HEK293 (cell line): ENCODE data around the gene SEMA4D.

ENCODE experiments used
- CTCF ChIA-PET: fragments of 350-600 bp; formaldehyde crosslinking; extraction: SDS; loops from one replicate; lab custom pipeline; 2021; ENCODE audit warnings: antibody characterized with exemption; lab: Yijun Ruan, JAX
- POLR2A ChIA-PET: fragments of 300-600 bp; formaldehyde crosslinking; extraction: SDS; loops from one replicate; lab custom pipeline; 2020; ENCODE audit warnings: antibody characterized with exemption, inconsistent platforms; lab: Yijun Ruan, JAX
- H3K27ac ChIP-seq: fragments of 200-500 bp; sonication (Bioruptor generic); 2 replicates; pipeline ENCODE4 v1.5.1; 2014; ENCODE audit warnings: low read depth, low read length, control low read depth, inconsistent platforms; ENCODE audit errors: extremely low read depth
- H3K36me3 ChIP-seq, 2 experiments: fragments of 200-500 bp in 1 of 2; sonication (Bioruptor generic) in 1 of 2; 1 replicate in 1 of 2; 2 replicates in 1 of 2; pipeline ENCODE4 v1.5.1; 2014 to 2017; ENCODE audit warnings: inconsistent platforms in 2 of 2, low read length in 2 of 2; ENCODE audit not compliant: control insufficient read depth in 2 of 2, insufficient read depth in 1 of 2
- H3K4me1 ChIP-seq: fragments of 200-500 bp; sonication (Bioruptor generic); 2 replicates; pipeline ENCODE4 v1.5.1; 2014; ENCODE audit warnings: mild to moderate bottlenecking, low read length, inconsistent platforms; ENCODE audit not compliant: control insufficient read depth, insufficient read depth
- H3K4me3 ChIP-seq: 2 replicates; pipeline ENCODE4 v1.5.1; 2011; ENCODE audit warnings: low read depth, mild to moderate bottlenecking, control low read depth, low read length, moderate library complexity
- H3K9me3 ChIP-seq: fragments of 200-500 bp; sonication (Bioruptor generic); 2 replicates; pipeline ENCODE4 v1.5.1; 2014; ENCODE audit warnings: low read depth, low read length, inconsistent platforms; ENCODE audit not compliant: control insufficient read depth, insufficient read depth
- EGR2 ChIP-seq: fragments of 450-650 bp; formaldehyde crosslinking; IDR thresholded peaks from 2 replicates; pipeline ENCODE4 v1.5.1; 2016; ENCODE audit warnings: low read depth, missing biosample characterization, missing genetic modification characterization
- GLI2 ChIP-seq: fragments of 450-650 bp; formaldehyde crosslinking; IDR thresholded peaks from 2 replicates; pipeline ENCODE4; 2017; ENCODE audit warnings: missing biosample characterization, missing genetic modification characterization, low read depth, borderline replicate concordance
- GLI4 ChIP-seq: fragments of 450-650 bp; formaldehyde crosslinking; IDR thresholded peaks from 2 replicates; pipeline ENCODE4 v1.5.1; 2016; ENCODE audit warnings: missing biosample characterization, missing genetic modification characterization
- KLF7 ChIP-seq: fragments of 450-650 bp; formaldehyde crosslinking; IDR thresholded peaks from 2 replicates; pipeline ENCODE4 v1.5.1; 2016; ENCODE audit warnings: missing biosample characterization, missing genetic modification characterization, borderline replicate concordance
- KLF8 ChIP-seq: fragments of 450-650 bp; formaldehyde crosslinking; IDR thresholded peaks from 2 replicates; pipeline ENCODE4 v1.5.1; 2016; ENCODE audit warnings: missing biosample characterization, missing genetic modification characterization
- MZF1 ChIP-seq: fragments of 450-650 bp; formaldehyde crosslinking; IDR thresholded peaks from 2 replicates; pipeline ENCODE4 v1.5.1; 2017; ENCODE audit warnings: missing biosample characterization, missing genetic modification characterization, borderline replicate concordance
- OSR2 ChIP-seq: fragments of 450-650 bp; formaldehyde crosslinking; IDR thresholded peaks from 2 replicates; pipeline ENCODE4 v1.5.1; 2016; ENCODE audit warnings: missing biosample characterization, missing genetic modification characterization
- OVOL3 ChIP-seq: fragments of 450-650 bp; formaldehyde crosslinking; IDR thresholded peaks from 2 replicates; pipeline ENCODE4 v1.5.1; 2016; ENCODE audit warnings: missing biosample characterization, missing genetic modification characterization
- TCF7L2 ChIP-seq: IDR thresholded peaks from 2 replicates; pipeline ENCODE4 v1.6.1; 2011; ENCODE audit warnings: low read depth, mild to moderate bottlenecking, inconsistent platforms, low read length, moderate library complexity, borderline replicate concordance
- ZBTB17 ChIP-seq: fragments of 450-650 bp; formaldehyde crosslinking; IDR thresholded peaks from 2 replicates; pipeline ENCODE4 v1.5.1; 2016; ENCODE audit warnings: missing biosample characterization, missing genetic modification characterization
- ZFHX2 ChIP-seq: fragments of 450-650 bp; formaldehyde crosslinking; conservative IDR thresholded peaks from 2 replicates; pipeline ENCODE4 v1.5.1; 2016; ENCODE audit warnings: missing biosample characterization, missing genetic modification characterization
- ZFP3 ChIP-seq: fragments of 450-650 bp; formaldehyde crosslinking; IDR thresholded peaks from 2 replicates; pipeline ENCODE4 v1.5.1; 2016; ENCODE audit warnings: low read depth, missing biosample characterization, missing genetic modification characterization
- ZFP69B ChIP-seq: fragments of 450-650 bp; formaldehyde crosslinking; IDR thresholded peaks from 2 replicates; pipeline ENCODE4 v1.5.1; 2016; ENCODE audit warnings: missing biosample characterization, missing genetic modification characterization
- ZNF175 ChIP-seq: fragments of 450-650 bp; formaldehyde crosslinking; IDR thresholded peaks from 2 replicates; pipeline ENCODE4 v1.5.1; 2016; ENCODE audit warnings: missing biosample characterization, missing genetic modification characterization
- ZNF184 ChIP-seq: fragments of 450-650 bp; IDR thresholded peaks from 2 replicates; pipeline ENCODE4 v1.5.1; 2018; ENCODE audit warnings: missing biosample characterization, mild to moderate bottlenecking, missing genetic modification characterization
- ZNF202 ChIP-seq: fragments of 450-650 bp; formaldehyde crosslinking; IDR thresholded peaks from 2 replicates; pipeline ENCODE4 v1.5.1; 2016; ENCODE audit warnings: missing biosample characterization, missing genetic modification characterization, borderline replicate concordance
- ZNF239 ChIP-seq: fragments of 450-650 bp; formaldehyde crosslinking; IDR thresholded peaks from 2 replicates; pipeline ENCODE4 v1.5.1; 2016; ENCODE audit warnings: missing biosample characterization, missing genetic modification characterization
- ZNF274 ChIP-seq, 2 experiments: fragments of 200-500 bp in 1 of 2; fragments of 450-650 bp in 1 of 2; sonication (Bioruptor generic) in 1 of 2; formaldehyde crosslinking in 1 of 2; IDR thresholded peaks; 2 replicates each; pipeline versions ENCODE4 v1.5.1 to v1.6.1; 2014 to 2016; ENCODE audit warnings: borderline replicate concordance in 1 of 2, inconsistent platforms in 1 of 2, low read length in 1 of 2, missing biosample characterization in 1 of 2, missing genetic modification characterization in 1 of 2
- ZNF292 ChIP-seq: fragments of 450-650 bp; formaldehyde crosslinking; IDR thresholded peaks from 2 replicates; pipeline ENCODE4 v1.5.1; 2016; ENCODE audit warnings: low read depth, missing biosample characterization, missing genetic modification characterization, borderline replicate concordance
- ZNF341 ChIP-seq: fragments of 450-650 bp; formaldehyde crosslinking; IDR thresholded peaks from 2 replicates; pipeline ENCODE4; 2016; ENCODE audit warnings: low read depth, missing biosample characterization, missing genetic modification characterization
- ZNF350 ChIP-seq: fragments of 450-650 bp; formaldehyde crosslinking; IDR thresholded peaks from 2 replicates; pipeline ENCODE4 v1.5.0; 2017; ENCODE audit warnings: missing biosample characterization, mild to moderate bottlenecking, missing genetic modification characterization
- ZNF423 ChIP-seq: fragments of 450-650 bp; formaldehyde crosslinking; IDR thresholded peaks from 2 replicates; pipeline ENCODE4 v1.5.1; 2016; ENCODE audit warnings: missing biosample characterization, missing genetic modification characterization
- ZNF510 ChIP-seq: fragments of 450-650 bp; formaldehyde crosslinking; IDR thresholded peaks from 2 replicates; pipeline ENCODE4 v1.5.1; 2018; ENCODE audit warnings: mild to moderate bottlenecking, missing genetic modification characterization, missing biosample characterization; ENCODE audit not compliant: insufficient replicate concordance
- ZNF530 ChIP-seq: fragments of 450-650 bp; formaldehyde crosslinking; IDR thresholded peaks from 2 replicates; pipeline ENCODE4 v1.5.1; 2016; ENCODE audit warnings: low read depth, missing biosample characterization, missing genetic modification characterization
- ZNF544 ChIP-seq: fragments of 450-650 bp; formaldehyde crosslinking; IDR thresholded peaks from 2 replicates; pipeline ENCODE4 v1.5.0; 2017; ENCODE audit warnings: missing biosample characterization, missing genetic modification characterization
- ZNF561 ChIP-seq: fragments of 450-650 bp; IDR thresholded peaks from 2 replicates; pipeline ENCODE4 v1.5.1; 2018; ENCODE audit warnings: missing biosample characterization, missing genetic modification characterization, borderline replicate concordance
- ZNF629 ChIP-seq: fragments of 450-650 bp; formaldehyde crosslinking; IDR thresholded peaks from 2 replicates; pipeline ENCODE4 v1.5.1; 2017; ENCODE audit warnings: missing biosample characterization, missing genetic modification characterization
- ZNF837 ChIP-seq: fragments of 450-650 bp; formaldehyde crosslinking; IDR thresholded peaks from 2 replicates; pipeline ENCODE4 v1.5.1; 2016; ENCODE audit warnings: missing biosample characterization, missing genetic modification characterization
- TF ChIP-seq, protein P1 (sequence below): fragments of 450-650 bp; formaldehyde crosslinking; IDR thresholded peaks from 2 replicates; pipeline ENCODE4 v1.5.1; 2016; ENCODE audit warnings: missing biosample characterization, missing genetic modification characterization, low read depth
- TF ChIP-seq, protein P2 (sequence below): fragments of 450-650 bp; formaldehyde crosslinking; IDR thresholded peaks from 2 replicates; pipeline ENCODE4 v1.5.1; 2016; ENCODE audit warnings: missing biosample characterization, missing genetic modification characterization
- TF ChIP-seq, protein P3 (sequence below): sonication (generic); formaldehyde crosslinking; IDR thresholded peaks from 2 replicates; pipeline ENCODE4 v1.8.1; 2022; ENCODE audit warnings: mild to moderate bottlenecking, moderate library complexity, missing genetic modification reagents

SEMA4D gene, protein sequence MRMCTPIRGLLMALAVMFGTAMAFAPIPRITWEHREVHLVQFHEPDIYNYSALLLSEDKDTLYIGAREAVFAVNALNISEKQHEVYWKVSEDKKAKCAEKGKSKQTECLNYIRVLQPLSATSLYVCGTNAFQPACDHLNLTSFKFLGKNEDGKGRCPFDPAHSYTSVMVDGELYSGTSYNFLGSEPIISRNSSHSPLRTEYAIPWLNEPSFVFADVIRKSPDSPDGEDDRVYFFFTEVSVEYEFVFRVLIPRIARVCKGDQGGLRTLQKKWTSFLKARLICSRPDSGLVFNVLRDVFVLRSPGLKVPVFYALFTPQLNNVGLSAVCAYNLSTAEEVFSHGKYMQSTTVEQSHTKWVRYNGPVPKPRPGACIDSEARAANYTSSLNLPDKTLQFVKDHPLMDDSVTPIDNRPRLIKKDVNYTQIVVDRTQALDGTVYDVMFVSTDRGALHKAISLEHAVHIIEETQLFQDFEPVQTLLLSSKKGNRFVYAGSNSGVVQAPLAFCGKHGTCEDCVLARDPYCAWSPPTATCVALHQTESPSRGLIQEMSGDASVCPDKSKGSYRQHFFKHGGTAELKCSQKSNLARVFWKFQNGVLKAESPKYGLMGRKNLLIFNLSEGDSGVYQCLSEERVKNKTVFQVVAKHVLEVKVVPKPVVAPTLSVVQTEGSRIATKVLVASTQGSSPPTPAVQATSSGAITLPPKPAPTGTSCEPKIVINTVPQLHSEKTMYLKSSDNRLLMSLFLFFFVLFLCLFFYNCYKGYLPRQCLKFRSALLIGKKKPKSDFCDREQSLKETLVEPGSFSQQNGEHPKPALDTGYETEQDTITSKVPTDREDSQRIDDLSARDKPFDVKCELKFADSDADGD

DNA sequence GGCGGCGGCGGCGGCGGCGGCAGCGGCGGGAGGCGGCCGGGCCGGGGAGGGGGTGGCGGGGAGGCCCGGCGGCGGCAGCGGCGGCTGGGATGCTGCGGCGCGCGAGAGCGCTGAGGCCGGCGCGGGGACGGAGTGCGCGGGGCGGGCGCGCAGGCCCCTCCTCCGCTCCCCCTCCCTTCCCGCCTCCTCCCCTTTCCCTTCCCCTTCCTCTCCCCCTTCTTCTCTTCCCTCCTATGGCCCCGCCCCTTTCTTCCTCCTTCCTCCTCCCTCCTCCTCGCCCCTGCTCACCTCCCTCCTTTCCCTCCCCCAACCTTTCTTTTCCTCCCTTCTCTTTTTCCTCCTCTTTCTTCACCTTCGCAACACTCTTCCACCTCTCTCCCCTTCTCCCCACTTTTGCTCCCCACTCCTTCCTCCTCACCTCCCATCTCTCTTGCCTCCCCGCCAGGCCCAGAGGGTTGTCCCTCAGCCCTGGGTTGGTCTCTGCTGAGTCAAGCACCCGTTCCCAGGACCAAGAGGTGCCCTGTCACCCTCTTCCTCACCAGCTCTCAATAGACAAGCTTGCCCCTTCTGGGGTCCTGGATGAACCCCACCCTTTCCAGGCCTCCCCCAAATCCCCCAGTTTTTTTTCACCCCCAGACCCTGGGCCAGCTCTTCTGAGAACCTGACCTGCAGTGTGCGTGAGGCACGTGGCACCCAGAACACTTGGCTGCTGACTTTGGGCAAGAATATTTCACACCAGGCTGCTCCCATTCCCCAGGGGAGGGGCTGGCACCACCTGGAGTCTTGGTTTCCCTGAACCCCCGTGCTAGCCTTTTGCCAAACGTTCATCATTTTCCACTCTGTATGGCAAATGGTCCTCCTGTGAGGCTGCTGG lies at the start of gene SEMA4D:
Gene SEMA4D (minus strand): TSS at position 136 of the 874 bp plus-strand sequence. CDS start 92,657 bp downstream, outside the sequence.
- POLR2A ChIA-PET = no interaction called here
- Histone ChIP-seq H3K27ac (peak within 1 kb of the TSS; percentile 53; the same call in 1 of the 2 replicates), H3K9me3 (no peaks in the 10 kb centered on the region), H3K36me3 (no peaks in the 10 kb centered on the region), H3K4me1 (peaks cover 2% of the 10 kb centered on the region; the same call in 1 of the 2 replicates), H3K4me3 (peak within 1 kb of the TSS; percentile 68)
- CTCF ChIA-PET = interaction anchor here (0.5 kb wide), 1 partner anchor 1228 kb away, joined by 3 read pairs; no protein-coding TSS in a partner anchor
- no peak for TF ChIP-seq MZF1 (tag by site-specific recombination)
- TF ChIP-seq ZNF837 (tag by site-specific recombination) = no peak
- TF ChIP-seq GLI2 (tag by site-specific recombination) = no peak
- no peak for TF ChIP-seq ZNF292 (tag by site-specific recombination)
- peak; percentile 82 for TF ChIP-seq EGR2 (tag by site-specific recombination)
- TF ChIP-seq ZNF561 (tag by site-specific recombination) = no peak
- TF ChIP-seq ZNF530 (tag by site-specific recombination) = no peak
- TF ChIP-seq ZNF510 = no peak
- no peak for TF ChIP-seq OVOL3 (tag by site-specific recombination)
- TF ChIP-seq ZNF423 (tag by site-specific recombination) = no peak
- no peak for TF ChIP-seq ZNF184 (tag by site-specific recombination)
- TF ChIP-seq KLF7 (tag by site-specific recombination) = no peak
- TF ChIP-seq, protein P1, sequence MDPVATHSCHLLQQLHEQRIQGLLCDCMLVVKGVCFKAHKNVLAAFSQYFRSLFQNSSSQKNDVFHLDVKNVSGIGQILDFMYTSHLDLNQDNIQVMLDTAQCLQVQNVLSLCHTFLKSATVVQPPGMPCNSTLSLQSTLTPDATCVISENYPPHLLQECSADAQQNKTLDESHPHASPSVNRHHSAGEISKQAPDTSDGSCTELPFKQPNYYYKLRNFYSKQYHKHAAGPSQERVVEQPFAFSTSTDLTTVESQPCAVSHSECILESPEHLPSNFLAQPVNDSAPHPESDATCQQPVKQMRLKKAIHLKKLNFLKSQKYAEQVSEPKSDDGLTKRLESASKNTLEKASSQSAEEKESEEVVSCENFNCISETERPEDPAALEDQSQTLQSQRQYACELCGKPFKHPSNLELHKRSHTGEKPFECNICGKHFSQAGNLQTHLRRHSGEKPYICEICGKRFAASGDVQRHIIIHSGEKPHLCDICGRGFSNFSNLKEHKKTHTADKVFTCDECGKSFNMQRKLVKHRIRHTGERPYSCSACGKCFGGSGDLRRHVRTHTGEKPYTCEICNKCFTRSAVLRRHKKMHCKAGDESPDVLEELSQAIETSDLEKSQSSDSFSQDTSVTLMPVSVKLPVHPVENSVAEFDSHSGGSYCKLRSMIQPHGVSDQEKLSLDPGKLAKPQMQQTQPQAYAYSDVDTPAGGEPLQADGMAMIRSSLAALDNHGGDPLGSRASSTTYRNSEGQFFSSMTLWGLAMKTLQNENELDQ = no peak
- TF ChIP-seq ZNF274 (IDR thresholded peaks at IDR 0.05; ENCODE audit: low read length) = no peak
- no peak for TF ChIP-seq ZNF274 (tag by site-specific recombination; IDR thresholded peaks at IDR 0.05; ENCODE audit: borderline replicate concordance)
- TF ChIP-seq OSR2 (tag by site-specific recombination) = no peak; the same call in 1 of the 2 replicates
- no peak for TF ChIP-seq ZNF175 (tag by site-specific recombination)
- no peak for TF ChIP-seq GLI4 (tag by site-specific recombination)
- TF ChIP-seq, protein P2, sequence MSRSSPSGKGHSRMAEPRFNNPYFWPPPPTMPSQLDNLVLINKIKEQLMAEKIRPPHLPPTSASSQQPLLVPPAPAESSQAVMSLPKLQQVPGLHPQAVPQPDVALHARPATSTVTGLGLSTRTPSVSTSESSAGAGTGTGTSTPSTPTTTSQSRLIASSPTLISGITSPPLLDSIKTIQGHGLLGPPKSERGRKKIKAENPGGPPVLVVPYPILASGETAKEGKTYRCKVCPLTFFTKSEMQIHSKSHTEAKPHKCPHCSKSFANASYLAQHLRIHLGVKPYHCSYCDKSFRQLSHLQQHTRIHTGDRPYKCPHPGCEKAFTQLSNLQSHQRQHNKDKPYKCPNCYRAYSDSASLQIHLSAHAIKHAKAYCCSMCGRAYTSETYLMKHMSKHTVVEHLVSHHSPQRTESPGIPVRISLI (tag by site-specific recombination) = no peak
- no peak for TF ChIP-seq ZNF239
- no peak for TF ChIP-seq ZFP3 (tag by site-specific recombination)
- 0 out of 2 replicates have a peak, but pooled peaks have one; percentile 17 for TF ChIP-seq KLF8 (tag by site-specific recombination)
- TF ChIP-seq, protein P3, sequence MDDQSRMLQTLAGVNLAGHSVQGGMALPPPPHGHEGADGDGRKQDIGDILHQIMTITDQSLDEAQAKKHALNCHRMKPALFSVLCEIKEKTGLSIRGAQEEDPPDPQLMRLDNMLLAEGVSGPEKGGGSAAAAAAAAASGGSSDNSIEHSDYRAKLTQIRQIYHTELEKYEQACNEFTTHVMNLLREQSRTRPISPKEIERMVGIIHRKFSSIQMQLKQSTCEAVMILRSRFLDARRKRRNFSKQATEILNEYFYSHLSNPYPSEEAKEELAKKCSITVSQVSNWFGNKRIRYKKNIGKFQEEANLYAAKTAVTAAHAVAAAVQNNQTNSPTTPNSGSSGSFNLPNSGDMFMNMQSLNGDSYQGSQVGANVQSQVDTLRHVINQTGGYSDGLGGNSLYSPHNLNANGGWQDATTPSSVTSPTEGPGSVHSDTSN (CRISPR knock-in tag) = no peak
- no peak for TF ChIP-seq ZNF341 (tag by site-specific recombination)
- TF ChIP-seq ZNF629 (tag by site-specific recombination) = no peak
- peak; percentile 66 for TF ChIP-seq ZFHX2 (tag by site-specific recombination)
- no peak for TF ChIP-seq ZBTB17 (tag by site-specific recombination)
- no peak for TF ChIP-seq TCF7L2
- no peak for TF ChIP-seq ZNF350 (tag by site-specific recombination)
- TF ChIP-seq ZFP69B (tag by site-specific recombination) = 0 out of 2 replicates have a peak, but pooled peaks have one; percentile 45
- no peak for TF ChIP-seq ZNF544
- no peak for TF ChIP-seq ZNF202 (tag by site-specific recombination)
